Heart left ventricle (tissue), 16 donors: ENCODE measurements around the gene GNB2. TPM values are rescaled to one million over a fixed set of nuclear protein-coding genes. Genes with fewer than 3 reads are reported as not detected.
"Not testable (repeated sequence)": the region's sequence is repeated elsewhere in the genome, so short reads cannot be mapped to it uniquely, and the experiment has no call there.

Source experiments
- ATAC-seq, 4 donors: fragments of 200-7000 bp; cut with Tn5 transposase; one replicate each; pipeline ENCODE4 v1.9.1; 2020 to 2022; ENCODE audit warnings: moderate library complexity in 4 of 4, mild to moderate bottlenecking in 3 of 4, moderate number of reproducible peaks in 1 of 4
- DNase-seq, 5 donors: peaks; one replicate each; pipeline ENCODE4 v3.0.0-alpha.2; 2020
- H3K27ac ChIP-seq, 12 donors: fragments of 200-600 bp; sonication (generic) in 4 of 12; one replicate each; pipeline versions ENCODE4 v1.5.0 to v1.8.0; 2016 to 2022; ENCODE audit warnings: mild to moderate bottlenecking in 2 of 12
- H3K27me3 ChIP-seq, 9 donors: fragments of 200-600 bp; sonication (generic) in 2 of 9; one replicate each; pipeline versions ENCODE4 v1.5.1 to v1.8.0; 2016 to 2022; ENCODE audit warnings: mild to moderate bottlenecking in 3 of 9
- H3K36me3 ChIP-seq, 9 donors: fragments of 200-600 bp; sonication (generic) in 2 of 9; one replicate each; pipeline versions ENCODE4 v1.5.0 to v1.8.0; 2018 to 2022; ENCODE audit warnings: mild to moderate bottlenecking in 2 of 9
- H3K4me1 ChIP-seq, 12 donors: fragments of 200-600 bp; sonication (generic) in 4 of 12; one replicate each; pipeline versions ENCODE4 v1.5.0 to v1.8.0; 2016 to 2022; ENCODE audit warnings: mild to moderate bottlenecking in 3 of 12
- H3K4me3 ChIP-seq, 12 donors: fragments of 200-600 bp; sonication (generic) in 4 of 12; one replicate each; pipeline versions ENCODE4 v1.5.0 to v1.8.0; 2017 to 2022; ENCODE audit warnings: mild to moderate bottlenecking in 9 of 12, moderate library complexity in 4 of 12
- H3K9me3 ChIP-seq, 12 donors: fragments of 200-600 bp; sonication (generic) in 4 of 12; one replicate each; pipeline versions ENCODE4 v1.5.0 to v1.8.0; 2016 to 2022; ENCODE audit warnings: mild to moderate bottlenecking in 1 of 12
- POLR2A ChIP-seq, 2 donors: fragments of 450-650 bp; IDR thresholded peaks; one replicate each; pipeline ENCODE4 v1.6.1; 2017; ENCODE audit warnings: antibody characterized with exemption in 2 of 2, mild to moderate bottlenecking in 2 of 2, moderate library complexity in 2 of 2
- WGBS, 4 donors: extraction: QIAGEN DNeasy Blood & Tissue Kit in 2 of 4; methylation state at CpG; one replicate each; pipeline versions ENCODE4 v1.1.5 to v1.1.7; 2013 to 2018; 5-methylcytosine and 5-hydroxymethylcytosine counted together
- intact Hi-C, 10 donors: fragments of 100-400 bp; cut with DNase I; formaldehyde crosslinking; loops; one replicate each; pipeline versions ENCODE4 v1.11.1 to v1.14.2; 2022
- polyA plus RNA-seq, 2 donors: library from polyadenylated mRNA; stranded (reverse); fragments of 200-250 nt; gene quantifications; one replicate each; pipeline ENCODE4 v1.2.3, GENCODE V29; 2013
- total RNA-seq, 9 donors: library from RNA; depleted of rRNA in 2 of 9; stranded (reverse); fragments of >200 nt in 2 of 9; fragmentation: NEBNext Ultra II Directional in 3 of 9; extraction: Animal tissue kit (Norgen Biotek cat#: 25700) in 3 of 9; gene quantifications; one replicate each; pipeline versions ENCODE4 v1.1.0 to v1.2.4, GENCODE V29; 2016 to 2023
- TF ChIP-seq, protein P1 (sequence below), 12 donors: fragments of 200-600 bp; sonication (generic) in 4 of 12; IDR thresholded peaks; one replicate each; pipeline versions ENCODE4 v1.5.0 to v1.8.0; 2018 to 2022; ENCODE audit warnings: antibody characterized with exemption in 12 of 12, mild to moderate bottlenecking in 5 of 12
- donor health status: ischemic (EF 13 %, LVEDD 7.1; RV severe dilation, severe dysfunction).
- donor health status: healthy with polysubstance abuse.
- donor health status: DM: no; HTN: yes; CAD: no.
- donor health status: DM: no; HTN: no; CAD: no.
- donor health status: ischemic (EF 25% LVEDD 6.9; RV normal size, moderate dysfunction).
- donor health status: ischemic (EF 25% LVEDD 5.7; RV mildly dilated, moderate dysfunction).
- donor health status: healthy.
- donor health status: DM: yes; HTN: yes; CAD: no.
- donor health status: ischemic (EF 35%, LVEDD 5.7; RV mildly dilated, moderate dysfunction).
- donor health status: nonischemic (EF 11% LVEDD 7.7; RV severe dilation, severe dysfunction).
- donor health status: DM: yes; HTN: yes; CAD: no.
- donor health status: PGD.
- donor health status: ischemic (EF 29% LVEDD 5.4; RV normal size, mild dysfunction).
- donor health status: nonischemic (EF 23%, LVEDD 6.1; RV moderate dilation, normal function).

GNB2 gene
- total and polyA plus RNA-seq, 11 donors = 48.0 to 199 (median 122) TPM

DNA sequence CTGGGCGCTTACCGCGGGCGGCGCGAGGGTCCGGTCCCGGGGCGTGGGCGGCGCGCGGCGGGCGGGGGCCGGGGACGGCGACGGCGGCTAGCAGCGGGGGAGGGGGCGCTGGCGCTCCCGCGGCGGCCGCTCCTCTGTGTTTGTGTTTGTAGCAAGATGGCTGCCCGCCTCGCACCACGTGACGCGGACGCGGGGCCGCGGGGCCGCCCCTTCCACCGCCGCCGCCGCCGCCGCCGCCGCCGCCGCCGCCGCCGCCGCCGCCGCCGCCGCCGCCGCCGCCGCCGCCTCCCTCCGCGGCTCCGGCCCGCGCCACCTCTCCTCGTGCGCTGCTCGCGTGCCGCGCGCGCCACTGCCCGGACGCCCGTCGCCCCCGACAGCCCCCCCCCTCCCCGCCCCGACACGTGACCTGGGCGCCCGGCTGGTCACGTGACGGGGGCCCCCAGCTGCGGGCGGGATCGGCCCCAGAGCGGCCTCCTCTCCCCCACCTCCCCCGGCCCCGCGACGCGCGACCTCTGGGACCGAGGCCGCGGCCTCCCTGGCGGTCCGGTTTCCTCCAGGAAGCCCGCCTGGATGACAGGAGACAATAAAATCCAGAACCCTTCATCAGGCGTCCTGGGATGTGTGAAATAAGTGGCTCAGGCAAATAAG, 20.7 kb downstream of the GNB2 start, which contains the start of gene GIGYF1:
GIGYF1 (minus strand) TSS at position 153 of the 648 bp plus-strand sequence. CDS start 6,012 bp downstream, outside the sequence.
- DNase-seq (peak; percentile 80 to 89 (median 83)), ATAC-seq (peak in 3 of 4 donors; percentile 33 to 54 (median 50))
- H3K36me3 ChIP-seq = peaks cover 0 to 2% (median 0%) of the 10 kb centered on the region in 9 donors
- H3K9me3 ChIP-seq = no peaks in the 10 kb centered on the region
- 0 to 11% (median 1%) methylated on average over 2 to 88 of the region's 102 CpGs for WGBS, 4 donors
- TF ChIP-seq POLR2A (IDR thresholded peaks at IDR 0.05) = no peak
- TF ChIP-seq, protein P1, sequence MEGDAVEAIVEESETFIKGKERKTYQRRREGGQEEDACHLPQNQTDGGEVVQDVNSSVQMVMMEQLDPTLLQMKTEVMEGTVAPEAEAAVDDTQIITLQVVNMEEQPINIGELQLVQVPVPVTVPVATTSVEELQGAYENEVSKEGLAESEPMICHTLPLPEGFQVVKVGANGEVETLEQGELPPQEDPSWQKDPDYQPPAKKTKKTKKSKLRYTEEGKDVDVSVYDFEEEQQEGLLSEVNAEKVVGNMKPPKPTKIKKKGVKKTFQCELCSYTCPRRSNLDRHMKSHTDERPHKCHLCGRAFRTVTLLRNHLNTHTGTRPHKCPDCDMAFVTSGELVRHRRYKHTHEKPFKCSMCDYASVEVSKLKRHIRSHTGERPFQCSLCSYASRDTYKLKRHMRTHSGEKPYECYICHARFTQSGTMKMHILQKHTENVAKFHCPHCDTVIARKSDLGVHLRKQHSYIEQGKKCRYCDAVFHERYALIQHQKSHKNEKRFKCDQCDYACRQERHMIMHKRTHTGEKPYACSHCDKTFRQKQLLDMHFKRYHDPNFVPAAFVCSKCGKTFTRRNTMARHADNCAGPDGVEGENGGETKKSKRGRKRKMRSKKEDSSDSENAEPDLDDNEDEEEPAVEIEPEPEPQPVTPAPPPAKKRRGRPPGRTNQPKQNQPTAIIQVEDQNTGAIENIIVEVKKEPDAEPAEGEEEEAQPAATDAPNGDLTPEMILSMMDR (IDR thresholded peaks at IDR 0.05) = no peak
- peaks cover 5 to 50% (median 43%) of the 10 kb centered on the region in 12 donors for H3K4me1 ChIP-seq
- no peaks in the 10 kb centered on the region for H3K27me3 ChIP-seq
- H3K27ac ChIP-seq = peak within 1 kb of the TSS; percentile 3 to 90 (median 78)
- intact Hi-C loops = loop anchor here (5.0 to 10.0 kb wide), 9 partner anchors 82 to 229 kb away; partner anchors contain the start of genes MOSPD3 (in 3 of the 10), SPACDR (in 2 of the 10), TSC22D4 (in 2 of the 10) and FBXO24 (in 1 of the 10)
- peak within 1 kb of the TSS; percentile 74 to 100 (median 91) for H3K4me3 ChIP-seq

DNA sequence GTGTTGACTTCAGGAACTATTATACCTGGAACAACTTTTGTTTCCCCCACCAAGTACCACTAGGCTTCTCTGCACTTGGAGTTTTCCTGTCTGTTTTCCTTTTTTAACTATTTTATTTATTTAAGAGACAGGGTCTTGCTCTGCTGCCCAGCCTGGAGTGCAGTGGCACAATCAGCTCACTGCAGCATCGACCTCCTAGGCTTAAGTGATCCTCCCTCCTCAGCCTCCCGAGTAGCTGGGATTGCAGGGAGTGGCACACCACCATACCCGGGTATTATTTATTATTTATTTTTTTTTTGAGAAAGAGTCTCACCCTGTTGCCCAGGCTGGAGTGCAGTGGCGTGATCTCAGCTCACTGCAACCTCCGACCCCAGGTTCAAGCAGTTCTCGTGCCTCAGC, 22.6 kb downstream of the GNB2 start:
- Histone ChIP-seq H3K27ac (no peak overlapping the region), H3K4me3 (no peak overlapping the region), H3K27me3 (no peaks in the 10 kb centered on the region), H3K9me3 (no peaks in the 10 kb centered on the region), H3K4me1 (peaks cover 5 to 31% (median 26%) of the 10 kb centered on the region in 12 donors), H3K36me3 (no peaks in the 10 kb centered on the region)
- intact Hi-C loops = loop anchor here in 4 of 10 donors (10.0 kb wide), 2 partner anchors 221 to 231 kb away; partner anchors contain the start of genes SPACDR (in 2 of the 4) and TSC22D4 (in 2 of the 4)
- 82 to 87% (median 82%) methylated on average over 6 of the region's 6 CpGs for WGBS, 4 donors
- no peak for TF ChIP-seq POLR2A (IDR thresholded peaks at IDR 0.05)
- TF ChIP-seq, protein P1 (IDR thresholded peaks at IDR 0.05) = no peak
- ATAC-seq (no peak), DNase-seq (peak in 1 of 5 donors; percentile 25)

- Histone ChIP-seq H3K4me1 (peaks cover 0 to 7% (median 4%) of the 10 kb centered on the region in 12 donors), H3K4me3 (no peak overlapping the region), H3K36me3 (no peaks in the 10 kb centered on the region), H3K27me3 (no peaks in the 10 kb centered on the region), H3K27ac (no peak overlapping the region), H3K9me3 (no peaks in the 10 kb centered on the region)
- intact Hi-C loops = loop anchor here in 4 of 10 donors (10.0 kb wide), 2 partner anchors 224 to 234 kb away; partner anchors contain the start of genes SPACDR (in 2 of the 4) and TSC22D4 (in 2 of the 4)
- ATAC-seq (no peak), DNase-seq (no peak)
- no peak for TF ChIP-seq POLR2A (IDR thresholded peaks at IDR 0.05)
- TF ChIP-seq, protein P1 (IDR thresholded peaks at IDR 0.05) = no peak
- WGBS, 4 donors = 64 to 73% (median 70%) methylated on average over 6 of the region's 6 CpGs
Observed at GRCh38 chr7:100699018-100699417, 25.5 kb downstream of the GNB2 start.

DNA sequence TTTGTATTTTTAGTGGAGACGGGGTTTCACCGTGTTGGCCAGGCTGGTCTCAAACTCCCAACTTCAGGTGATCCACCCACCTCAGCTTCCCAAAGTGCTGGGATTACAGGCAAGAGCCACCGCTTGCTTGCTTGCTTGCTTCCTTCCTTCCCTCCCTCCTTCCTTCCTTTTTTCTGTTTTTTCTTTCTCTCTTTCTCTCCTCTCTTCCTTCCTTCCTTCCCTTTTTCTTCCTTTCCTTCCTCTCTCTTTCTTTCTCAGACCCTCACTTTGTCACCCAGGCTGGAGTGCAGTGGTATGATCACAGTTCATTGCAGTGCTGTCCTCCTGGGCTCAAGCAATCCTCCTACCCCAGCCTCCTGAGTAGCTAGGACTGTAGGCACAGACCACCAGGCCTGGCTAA, 27.5 kb downstream of the GNB2 start:
- H3K27ac ChIP-seq, H3K4me1 ChIP-seq, ATAC-seq, H3K27me3 ChIP-seq, H3K4me3 ChIP-seq, H3K36me3 ChIP-seq, H3K9me3 ChIP-seq: not testable (repeated sequence)
- peak in 1 of 5 donors; percentile 14 for DNase-seq
- 50 to 77% (median 70%) methylated on average over 3 of the region's 3 CpGs for WGBS, 4 donors
- intact Hi-C loops = loop anchor here in 2 of 10 donors (10.0 kb wide), 2 partner anchors 154 to 354 kb away; partner anchors contain the start of gene SLC12A9 (in 1 of the 2)
